Erythroblast (primary cell): ENCODE data around the gene ZC3H7B.

Experiments used
- DNase-seq, 2 experiments: peaks; one replicate each; lab custom pipeline; 2025; lab: John Stamatoyannopoulos, UW
- GATA1 ChIP-seq: IDR thresholded peaks from 2 replicates; pipeline ENCODE4 v1.6.1; 2011; ENCODE audit warnings: low read depth, mild to moderate bottlenecking, control low read depth, low read length, moderate library complexity
- POLR2A ChIP-seq: IDR thresholded peaks from 2 replicates; pipeline ENCODE4 v1.6.1; 2011; ENCODE audit warnings: mild to moderate bottlenecking, low read length

ZC3H7B gene

DNA sequence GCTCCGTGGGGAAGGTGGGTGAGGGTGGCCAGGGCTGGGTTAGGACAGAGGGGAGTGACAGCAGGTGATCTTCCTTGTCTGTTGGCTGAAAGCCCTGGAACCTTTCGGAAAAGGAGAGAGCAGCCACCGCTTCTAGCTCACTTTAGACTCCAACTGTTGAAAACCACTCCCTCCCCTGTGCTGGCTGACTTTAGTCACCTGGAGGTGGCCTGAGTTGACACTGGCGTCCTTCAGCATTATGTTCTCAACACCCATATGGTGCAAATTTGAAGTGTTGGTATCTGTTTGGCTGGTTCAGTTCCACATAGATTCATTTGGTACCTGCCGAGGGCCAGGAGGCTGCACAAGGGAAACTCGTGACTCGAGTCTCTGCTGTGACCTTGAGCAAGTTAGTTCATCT, 28.8 kb downstream of the ZC3H7B start:
- TF ChIP-seq GATA1: no peak
- TF ChIP-seq POLR2A: no peak
- DNase-seq: no peak

- TF ChIP-seq POLR2A (no peak), GATA1 (no peak)
Measured at GRCh38 chr22:41332217-41332939, 31.1 kb downstream of the ZC3H7B start.

DNA sequence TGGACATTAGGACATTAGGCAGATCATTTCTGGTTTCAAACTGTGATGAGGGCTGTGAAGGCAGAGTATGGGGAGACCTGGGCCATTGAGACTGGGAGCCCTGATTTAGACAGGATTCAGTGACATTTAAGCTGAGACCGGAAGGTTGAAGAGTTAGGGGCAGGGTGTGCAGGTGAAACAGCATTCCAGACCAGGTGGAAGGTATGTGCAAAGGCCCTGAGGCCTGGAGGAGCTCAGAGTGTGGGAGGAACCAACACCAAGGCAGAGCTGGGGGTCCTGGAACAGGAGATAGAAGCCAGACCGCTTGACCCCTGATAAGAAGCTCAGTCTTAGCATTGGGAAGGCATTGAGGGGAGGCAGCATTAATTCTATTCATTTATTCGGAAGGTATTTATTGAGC, 32.5 kb downstream of the ZC3H7B start:
- DNase-seq: no peak
- TF ChIP-seq GATA1: no peak
- no peak for TF ChIP-seq POLR2A

More at GRCh38 chr22:41332217-41332939, 31.1 kb downstream of the ZC3H7B start:
- no peak for DNase-seq

DNA sequence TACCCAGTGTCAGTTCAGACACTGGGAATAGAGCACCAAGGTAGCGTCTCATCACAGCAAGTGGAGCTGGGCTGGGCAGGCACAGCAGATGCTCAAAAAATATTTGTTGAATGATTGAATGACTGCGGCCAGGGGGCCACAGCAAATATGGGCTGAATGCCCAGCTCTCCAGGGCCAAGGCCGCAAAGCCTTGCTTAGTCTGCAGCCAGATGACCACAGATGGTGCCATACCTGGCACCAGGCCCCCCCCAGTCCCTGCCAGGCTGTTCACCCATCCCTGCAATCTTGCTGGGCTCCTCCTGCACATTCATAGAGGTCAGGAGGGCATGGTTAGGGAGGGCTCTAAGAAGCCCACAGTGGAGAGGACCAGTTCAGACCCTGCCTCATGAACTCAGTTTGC, 32.9 kb downstream of the ZC3H7B start:
- DNase-seq: no peak
- TF ChIP-seq POLR2A (no peak), GATA1 (no peak)

DNA sequence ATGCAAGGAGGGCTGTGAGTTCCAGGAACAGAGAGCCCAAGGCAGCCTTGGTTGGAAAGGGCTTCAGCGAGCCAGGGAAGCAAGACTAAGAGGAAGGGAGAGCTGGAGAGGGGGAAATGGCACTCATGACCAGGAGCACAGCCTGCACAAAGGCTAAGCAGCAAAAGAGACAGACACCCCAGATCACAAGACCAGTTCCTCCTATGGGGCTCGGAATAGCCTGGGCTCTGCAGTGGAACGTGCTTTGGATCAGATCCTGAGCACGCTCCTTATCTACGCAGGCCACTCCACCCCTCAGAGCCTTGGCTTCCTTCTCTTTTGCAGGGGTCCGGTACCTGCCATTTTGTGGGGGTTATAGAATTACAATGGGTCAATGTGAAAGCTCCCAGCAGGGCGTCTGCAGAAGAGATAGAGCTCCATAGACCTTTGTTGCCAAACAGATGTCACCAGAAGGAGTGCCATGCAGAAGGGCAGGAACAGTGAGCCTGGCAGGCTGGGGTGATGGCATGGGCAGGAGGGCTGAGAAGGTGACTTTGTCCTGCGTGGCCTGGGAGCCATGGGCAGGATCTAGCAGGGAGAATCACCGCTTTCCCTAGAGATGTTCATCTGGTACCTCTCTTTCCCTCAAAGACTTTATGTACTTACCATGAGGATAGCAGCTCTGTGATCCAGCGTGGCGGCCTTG, 33.8 kb downstream of the ZC3H7B start:
- TF ChIP-seq GATA1 (no peak), POLR2A (no peak)
- DNase-seq: no peak

GRCh38 chr22:41338614-41339212, 37.4 kb downstream of the ZC3H7B start:
- no peak for DNase-seq
- TF ChIP-seq POLR2A (no peak), GATA1 (no peak)

GRCh38 chr22:41339823-41340222, 38.5 kb downstream of the ZC3H7B start:
- no peak for DNase-seq
- TF ChIP-seq POLR2A (no peak), GATA1 (no peak)

DNA sequence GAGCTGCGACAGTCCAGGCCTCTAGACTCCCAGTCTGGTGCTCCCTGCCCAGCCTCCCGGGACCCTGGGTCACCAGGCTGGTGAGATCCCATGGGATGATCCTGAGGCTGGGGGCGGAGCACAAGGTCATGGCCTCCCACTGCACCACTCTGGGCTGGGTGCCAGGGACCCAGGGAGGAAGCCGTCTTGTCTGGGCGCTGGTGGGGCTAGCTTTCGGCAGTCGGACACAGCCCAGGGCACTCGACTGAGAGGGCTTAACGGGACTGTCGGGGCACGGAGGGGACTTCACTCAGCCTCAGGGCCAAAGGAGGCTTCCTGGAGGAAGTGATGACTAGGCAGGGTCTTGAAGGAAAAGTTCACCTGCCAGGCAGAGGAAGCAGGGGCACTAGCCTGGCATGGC, 39.0 kb downstream of the ZC3H7B start:
- no peak for DNase-seq
- no peak for TF ChIP-seq GATA1
- no peak for TF ChIP-seq POLR2A

- no peak for DNase-seq
- TF ChIP-seq POLR2A: no peak
- TF ChIP-seq GATA1: no peak
Measured at GRCh38 chr22:41341012-41341411, 39.7 kb downstream of the ZC3H7B start.

DNA sequence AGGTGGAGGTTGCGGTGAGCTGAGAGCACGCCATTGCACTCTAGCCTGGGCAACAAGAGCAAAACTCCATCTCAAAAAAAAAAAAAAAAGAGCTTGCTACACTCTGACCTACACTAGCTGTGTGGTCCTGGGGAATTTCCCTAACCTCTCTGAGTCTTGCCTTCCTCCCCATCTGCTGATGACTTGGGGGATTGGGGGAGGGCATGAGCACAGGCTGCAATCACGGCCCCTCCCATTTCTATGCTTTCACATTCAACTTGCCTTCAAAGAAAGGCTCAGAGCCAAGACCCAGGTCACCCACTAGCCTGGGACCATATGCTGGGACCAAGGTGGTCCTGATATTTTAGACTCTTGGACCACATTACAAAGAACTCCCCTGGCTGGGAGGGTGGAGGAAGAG, 40.7 kb downstream of the ZC3H7B start:
- no peak for DNase-seq

GRCh38 chr22:41343300-41343699, 42.0 kb downstream of the ZC3H7B start:
- no peak for TF ChIP-seq GATA1
- no peak for TF ChIP-seq POLR2A
- DNase-seq: no peak

More for the DNA sequence above, 40.7 kb downstream of the ZC3H7B start:
- TF ChIP-seq POLR2A (no peak), GATA1 (no peak)

DNA sequence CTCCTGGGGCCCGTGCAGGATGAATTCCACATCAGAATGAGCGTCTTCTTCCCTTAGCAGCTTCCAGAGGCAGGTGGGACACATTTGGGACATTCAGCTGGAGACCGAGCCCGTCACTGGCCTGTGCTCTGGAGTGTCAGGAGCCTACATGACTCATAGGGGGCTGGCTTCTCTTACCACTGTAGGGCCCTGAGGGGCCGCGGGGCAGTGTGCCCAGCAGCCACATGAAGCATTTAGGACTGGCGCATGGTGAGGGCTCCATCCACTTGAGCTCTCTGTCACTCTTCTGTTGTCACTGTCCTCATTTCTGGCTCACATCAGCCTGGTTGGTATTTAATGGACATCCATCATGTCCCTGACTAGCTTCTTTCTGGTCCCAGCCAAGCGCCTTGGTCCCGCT, 42.4 kb downstream of the ZC3H7B start:
- TF ChIP-seq GATA1: no peak
- TF ChIP-seq POLR2A: no peak
- DNase-seq: no peak

DNA sequence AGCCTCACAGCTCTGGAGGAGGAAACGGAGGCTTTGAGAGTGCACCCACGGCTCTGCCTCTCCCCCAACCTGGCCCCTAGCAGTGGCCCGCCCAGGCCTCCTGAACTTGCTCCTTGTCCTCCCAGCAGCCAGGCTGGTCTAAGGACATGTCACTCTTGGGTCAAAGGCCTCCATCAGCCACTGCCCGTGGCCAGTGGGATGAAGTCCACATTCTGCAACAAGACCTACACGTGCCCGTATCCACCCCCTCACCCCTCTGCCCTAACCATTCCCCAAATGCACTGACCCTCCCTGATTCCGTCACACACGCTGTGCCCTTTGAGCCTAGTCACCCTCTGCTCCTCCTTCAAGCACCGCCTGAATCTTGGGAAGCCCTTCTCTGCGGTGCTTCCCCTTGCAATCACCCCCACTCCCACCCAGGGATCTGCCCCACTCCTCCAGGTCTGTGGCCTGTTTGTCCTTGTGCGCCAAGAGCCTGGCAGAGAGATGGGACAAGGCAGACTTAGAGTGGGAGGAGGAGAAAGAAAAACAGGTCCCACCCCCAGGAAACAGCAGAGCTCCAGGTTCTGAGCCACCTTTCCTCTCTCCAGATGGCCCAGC, 43.0 kb downstream of the ZC3H7B start:
- no peak for DNase-seq
- no peak for TF ChIP-seq POLR2A
- no peak for TF ChIP-seq GATA1
